Upper lobe of left lung (tissue), 6 donors: ENCODE measurements around the gene S100P. TPM values are rescaled to one million over a fixed set of nuclear protein-coding genes. Genes with fewer than 3 reads are reported as not detected.

Source experiments
- ATAC-seq, 2 donors: fragments of 200-7000 bp; cut with Tn5 transposase; one replicate each; pipeline ENCODE4 v1.9.1; 2022; ENCODE audit warnings: mild to moderate bottlenecking in 2 of 2, moderate library complexity in 2 of 2; ENCODE audit not compliant: low FRiP score in 2 of 2
- DNase-seq, 2 donors: peaks; one replicate each; pipeline ENCODE4 v3.0.0-alpha.2; 2019 to 2020
- H3K27ac ChIP-seq, 4 donors: fragments of 200-600 bp; sonication (generic); one replicate each; pipeline ENCODE4 v1.5.1; 2016 to 2019
- H3K27me3 ChIP-seq, 4 donors: fragments of 200-600 bp; sonication (generic); one replicate each; pipeline ENCODE4 v1.5.1; 2017 to 2019
- H3K36me3 ChIP-seq, 4 donors: fragments of 200-600 bp; sonication (generic); one replicate each; pipeline ENCODE4 v1.5.1; 2016 to 2019
- H3K4me1 ChIP-seq, 4 donors: fragments of 200-600 bp; sonication (generic); one replicate each; pipeline ENCODE4 v1.5.1; 2018 to 2019
- H3K4me3 ChIP-seq, 4 donors: fragments of 200-600 bp; sonication (generic); one replicate each; pipeline ENCODE4 v1.5.1; 2017 to 2019; ENCODE audit warnings: mild to moderate bottlenecking in 2 of 4, moderate library complexity in 1 of 4
- H3K9me3 ChIP-seq, 4 donors: fragments of 200-600 bp; sonication (generic); one replicate each; pipeline ENCODE4 v1.5.1; 2018 to 2019
- CTCF ChIP-seq, 6 experiments: fragments of 450-650 bp in 4 of 6; fragments of 200-600 bp in 2 of 6; sonication (generic) in 2 of 6; IDR thresholded peaks; one replicate each; pipeline ENCODE4 v1.5.1; 2016 to 2019; ENCODE audit warnings: antibody characterized with exemption in 6 of 6
- EP300 ChIP-seq, 4 donors: sonication (generic); formaldehyde crosslinking; IDR thresholded peaks; one replicate each; pipeline ENCODE4 v1.5.1; 2017; ENCODE audit warnings: antibody characterized with exemption in 4 of 4, control low read depth in 2 of 4
- POLR2A ChIP-seq, 4 donors: fragments of 450-650 bp; IDR thresholded peaks; one replicate each; pipeline ENCODE4 v1.5.1; 2016 to 2017; ENCODE audit warnings: antibody characterized with exemption in 4 of 4, mild to moderate bottlenecking in 2 of 4
- POLR2AphosphoS5 ChIP-seq, 2 donors: sonication (generic); formaldehyde crosslinking; IDR thresholded peaks; one replicate each; pipeline ENCODE4 v1.5.1; 2017; ENCODE audit warnings: antibody characterized with exemption in 2 of 2
- WGBS, 2 donors: methylation state at CpG; one replicate each; pipeline ENCODE4 v1.1.5; 2017 to 2018; 5-methylcytosine and 5-hydroxymethylcytosine counted together
- total RNA-seq, 6 donors: library from RNA; depleted of rRNA in 4 of 6; stranded (reverse); fragments of >200 nt in 4 of 6; gene quantifications; one replicate each; pipeline versions ENCODE4 v1.1.0 to v1.2.1, GENCODE V29; 2016 to 2021
- donor health status: DM: no; HTN: no; CAD: no; lungs with moderate emphysema.
- donor health status: DM: no; HTN: yes; CAD: no; lungs with severe emphysema.

S100P gene
- 10 to 100 TPM in 2 of 6 donors, 1 to 10 TPM in 2, not detected in 2; 4.1 to 22.4 (median 13.3) TPM for total RNA-seq

- peak within 1 kb of the TSS; percentile 57 to 87 (median 84) for H3K27ac ChIP-seq
- ATAC-seq = no peak
- WGBS, 2 donors = 77 to 80% methylated on average over 29 of the region's 29 CpGs
- peak within 1 kb of the TSS in 3 of 4 donors; percentile 1 to 14 (median 11) for H3K4me3 ChIP-seq
- peaks cover 31 to 75% (median 63%) of the 10 kb centered on the region in 4 donors for H3K4me1 ChIP-seq
- TF ChIP-seq POLR2A (IDR thresholded peaks at IDR 0.05) (peak in 1 of 4 donors; percentile 45), POLR2AphosphoS5 (IDR thresholded peaks at IDR 0.05) (peak; percentile 9 to 61), CTCF (IDR thresholded peaks at IDR 0.05) (no peak)
- no peaks in the 10 kb centered on the region for H3K9me3 ChIP-seq
- no peaks in the 10 kb centered on the region for H3K36me3 ChIP-seq
- peak in 1 of 2 donors; percentile 65 for DNase-seq
- no peaks in the 10 kb centered on the region for H3K27me3 ChIP-seq
These were observed at the start of gene S100P for GRCh38 chr4:6693231-6694176. S100P (plus strand) TSS chr4:6693878; CDS start chr4:6693933, 55 bp downstream.

DNA sequence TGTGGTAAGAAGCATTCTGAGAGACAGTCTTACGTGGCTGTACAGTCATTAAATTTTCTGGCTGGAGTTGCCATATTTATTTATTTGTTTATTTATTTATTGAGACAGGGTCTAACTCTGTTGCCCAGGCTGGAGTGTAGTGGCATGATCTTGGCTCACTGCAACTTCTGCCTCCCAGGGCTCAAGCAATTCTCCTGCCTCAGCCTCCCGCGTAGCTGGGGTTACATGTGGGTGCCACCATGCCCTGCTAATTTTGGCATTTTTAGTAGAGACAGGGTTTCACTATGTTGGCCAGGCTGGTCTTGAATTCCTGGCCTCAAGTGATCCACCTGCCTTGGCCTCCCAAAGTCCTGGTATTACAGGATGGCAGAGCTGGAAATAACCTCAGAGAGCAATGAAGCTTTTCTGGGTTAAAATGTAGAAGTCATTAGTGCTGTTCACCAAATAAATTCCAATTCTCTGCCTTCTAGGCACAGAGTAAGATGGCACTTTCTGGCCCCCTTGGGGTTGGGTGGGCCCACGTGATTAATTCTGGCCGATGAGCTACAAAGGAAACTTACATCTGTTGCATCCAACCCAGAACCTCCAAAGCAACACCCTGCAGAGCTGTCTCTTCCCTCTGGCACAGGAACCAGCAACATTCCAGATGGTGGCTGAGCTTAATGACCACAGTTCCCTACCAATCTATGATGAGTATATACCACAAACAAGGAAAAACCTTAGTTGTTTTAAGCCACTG lies 48.7 kb upstream of the S100P start:
- H3K27me3 ChIP-seq = no peaks in the 10 kb centered on the region
- ATAC-seq = no peak
- 74 to 79% methylated on average over 5 of the region's 5 CpGs for WGBS, 2 donors
- TF ChIP-seq EP300 (IDR thresholded peaks at IDR 0.05) = no peak
- no peak for TF ChIP-seq CTCF (IDR thresholded peaks at IDR 0.05)
- no peak for TF ChIP-seq POLR2AphosphoS5 (IDR thresholded peaks at IDR 0.05)
- TF ChIP-seq POLR2A (IDR thresholded peaks at IDR 0.05) = no peak
- DNase-seq = no peak
- H3K4me3 ChIP-seq = no peak overlapping the region
- H3K36me3 ChIP-seq = peaks cover 0 to 24% (median 11%) of the 10 kb centered on the region in 4 donors
- peaks cover 17 to 24% (median 21%) of the 10 kb centered on the region in 4 donors for H3K4me1 ChIP-seq
- H3K27ac ChIP-seq = no peak overlapping the region
- H3K9me3 ChIP-seq = no peaks in the 10 kb centered on the region

DNA sequence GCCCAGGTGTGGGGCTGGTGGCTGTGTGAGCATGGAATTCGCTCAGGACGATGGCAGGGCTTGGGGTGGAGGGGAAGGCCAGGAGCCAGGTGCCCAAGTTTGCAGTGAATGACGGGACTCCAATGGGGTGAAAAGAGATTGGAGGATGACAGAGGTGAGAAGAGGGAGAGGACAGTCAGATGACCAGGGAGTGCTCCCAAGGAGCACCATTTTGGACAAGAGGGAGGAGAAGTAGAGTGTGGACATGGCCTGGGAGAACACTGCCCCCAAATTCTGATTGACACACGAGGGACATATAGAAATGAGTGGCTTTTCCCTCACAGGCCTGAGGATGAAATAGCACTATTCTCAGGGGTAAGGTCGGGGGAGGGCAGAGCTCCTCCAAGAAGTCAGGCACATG lies 46.5 kb upstream of the S100P start:
- DNase-seq = no peak
- TF ChIP-seq POLR2AphosphoS5 (IDR thresholded peaks at IDR 0.05) (no peak), CTCF (IDR thresholded peaks at IDR 0.05) (no peak), EP300 (IDR thresholded peaks at IDR 0.05) (no peak), POLR2A (IDR thresholded peaks at IDR 0.05) (no peak)
- Histone ChIP-seq H3K36me3 (peaks cover 0 to 18% (median 8%) of the 10 kb centered on the region in 4 donors), H3K4me1 (peaks cover 11 to 15% (median 12%) of the 10 kb centered on the region in 4 donors), H3K4me3 (no peak overlapping the region), H3K27ac (no peak overlapping the region), H3K9me3 (no peaks in the 10 kb centered on the region), H3K27me3 (no peaks in the 10 kb centered on the region)
- 73 to 89% methylated on average over 5 of the region's 5 CpGs for WGBS, 2 donors
- ATAC-seq = no peak

DNA sequence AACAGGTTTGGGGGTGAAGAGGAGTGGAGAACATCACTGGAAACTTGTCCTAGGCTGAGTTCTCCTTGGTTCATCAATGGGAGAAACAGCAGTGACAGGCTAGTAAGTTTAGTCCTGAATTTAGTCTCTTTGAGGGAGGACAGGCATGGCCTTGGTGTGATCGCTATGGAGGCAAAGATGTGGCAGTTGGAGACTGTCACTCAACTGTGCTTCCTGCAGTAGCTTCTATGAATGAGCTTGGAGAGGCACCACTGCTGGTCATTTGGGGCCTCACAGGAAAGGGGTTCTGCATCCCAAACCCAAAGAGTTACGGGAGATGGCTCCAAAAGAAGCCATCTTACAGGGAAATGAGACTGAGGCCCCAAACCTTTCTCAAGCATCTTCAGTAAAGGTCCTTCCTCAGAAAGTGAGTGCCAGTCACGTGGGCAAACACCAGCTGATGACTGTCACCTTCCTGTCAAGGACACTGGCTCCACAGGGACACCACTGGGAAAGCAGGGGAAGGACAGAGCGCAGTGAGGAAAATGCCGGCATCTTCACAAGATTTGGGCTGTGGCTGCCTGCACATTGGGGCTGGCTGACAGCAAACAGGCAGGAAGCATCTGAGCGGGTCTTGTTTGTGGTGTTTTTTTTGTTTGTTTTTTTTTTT lies 46.0 kb upstream of the S100P start:
- DNase-seq = no peak
- no peak overlapping the region for H3K27ac ChIP-seq
- WGBS, 2 donors = 63 to 70% methylated on average over 6 of the region's 6 CpGs
- H3K36me3 ChIP-seq = peaks cover 0 to 13% (median 4%) of the 10 kb centered on the region in 4 donors
- H3K4me3 ChIP-seq = no peak overlapping the region
- no peaks in the 10 kb centered on the region for H3K27me3 ChIP-seq
- no peaks in the 10 kb centered on the region for H3K9me3 ChIP-seq
- peaks cover 5 to 10% (median 7%) of the 10 kb centered on the region in 4 donors for H3K4me1 ChIP-seq
- TF ChIP-seq CTCF (IDR thresholded peaks at IDR 0.05) (no peak), POLR2AphosphoS5 (IDR thresholded peaks at IDR 0.05) (no peak), POLR2A (IDR thresholded peaks at IDR 0.05) (no peak), EP300 (IDR thresholded peaks at IDR 0.05) (no peak)
- no peak for ATAC-seq
